ENCODE results near the gene ARPP21.

- TF ChIP-seq CTCF (IDR thresholded peaks at IDR 0.05): no peak
- no peak for TF ChIP-seq ZFX (IDR thresholded peaks at IDR 0.05; ENCODE audit: borderline replicate concordance)
Observed at GRCh38 chr3:35777065-35777464, 137.7 kb downstream of the ARPP21 start.
